Measurements from ENCODE around the gene RPS14.

Gene RPS14

GRCh38 chr5:150401376-150402228 is 47.9 kb downstream of the RPS14 start:
- H3K4me3 ChIP-seq (ENCODE audit: low read depth, low read length), result no peak overlapping the region
- no peak for DNase-seq (ENCODE audit: low read depth)
- TF ChIP-seq POLR2A (IDR thresholded peaks at IDR 0.05; ENCODE audit: extremely low read depth, insufficient read length), result no peak
- no peak for TF ChIP-seq MAX (IDR thresholded peaks at IDR 0.05; ENCODE audit: low read depth, low read length)
- TF ChIP-seq MYC (IDR thresholded peaks at IDR 0.05; ENCODE audit: low read depth, low read length), result no peak
- TF ChIP-seq CTCF (IDR thresholded peaks at IDR 0.05; ENCODE audit: low read depth, low read length), result no peak

- no peak for TF ChIP-seq POLR2A (IDR thresholded peaks at IDR 0.05; ENCODE audit: extremely low read depth, insufficient read length)
- no peak for TF ChIP-seq CTCF (IDR thresholded peaks at IDR 0.05; ENCODE audit: low read depth, low read length)
- no peak for TF ChIP-seq MYC (IDR thresholded peaks at IDR 0.05; ENCODE audit: low read depth, low read length)
- TF ChIP-seq MAX (IDR thresholded peaks at IDR 0.05; ENCODE audit: low read depth, low read length), result no peak
- H3K4me3 ChIP-seq (ENCODE audit: low read depth, low read length), result no peak overlapping the region
Measured at GRCh38 chr5:150401076-150401375, 48.5 kb downstream of the RPS14 start.

GRCh38 chr5:150400316-150401075 is 49.0 kb downstream of the RPS14 start:
- no peak for DNase-seq (ENCODE audit: low read depth)
- TF ChIP-seq MYC (IDR thresholded peaks at IDR 0.05; ENCODE audit: low read depth, low read length) (no peak), CTCF (IDR thresholded peaks at IDR 0.05; ENCODE audit: low read depth, low read length) (no peak), POLR2A (IDR thresholded peaks at IDR 0.05; ENCODE audit: extremely low read depth, insufficient read length) (no peak), MAX (IDR thresholded peaks at IDR 0.05; ENCODE audit: low read depth, low read length) (no peak)
- no peak overlapping the region for H3K4me3 ChIP-seq (ENCODE audit: low read depth, low read length)

More at GRCh38 chr5:150401076-150401375, 48.5 kb downstream of the RPS14 start:
- DNase-seq (ENCODE audit: low read depth), result peak; percentile 16

- TF ChIP-seq MAX (IDR thresholded peaks at IDR 0.05; ENCODE audit: low read depth, low read length) (no peak), CTCF (IDR thresholded peaks at IDR 0.05; ENCODE audit: low read depth, low read length) (no peak), MYC (IDR thresholded peaks at IDR 0.05; ENCODE audit: low read depth, low read length) (no peak), POLR2A (IDR thresholded peaks at IDR 0.05; ENCODE audit: extremely low read depth, insufficient read length) (no peak)
- no peak for DNase-seq (ENCODE audit: low read depth)
- no peak overlapping the region for H3K4me3 ChIP-seq (ENCODE audit: low read depth, low read length)
Measured at GRCh38 chr5:150399524-150400211, 49.9 kb downstream of the RPS14 start.

- TF ChIP-seq MYC (IDR thresholded peaks at IDR 0.05; ENCODE audit: low read depth, low read length) (no peak), POLR2A (IDR thresholded peaks at IDR 0.05; ENCODE audit: extremely low read depth, insufficient read length) (no peak), MAX (IDR thresholded peaks at IDR 0.05; ENCODE audit: low read depth, low read length) (no peak), CTCF (IDR thresholded peaks at IDR 0.05; ENCODE audit: low read depth, low read length) (no peak)
- DNase-seq (ENCODE audit: low read depth), result peak; percentile 15
- H3K4me3 ChIP-seq (ENCODE audit: low read depth, low read length), result no peak overlapping the region
Measured at GRCh38 chr5:150398722-150399523, 50.6 kb downstream of the RPS14 start.

All from NB4 (cell line).